Activated CD8-positive, alpha-beta memory T cell treated with anti-CD3 and anti-CD28 coated beads, Interleukin-2, amount 50 U/mL, for 24 hours (primary cell): ENCODE measurements around the gene OR4C5.
"Not testable (repeated sequence)": the region's sequence is repeated elsewhere in the genome, so short reads cannot be mapped to it uniquely, and the experiment has no call there.

ENCODE experiments used
- DNase-seq: peaks from one replicate; pipeline ENCODE4 v3.0.0-alpha.2; 2020; ENCODE audit errors: extremely low read depth

The OR4C5 gene

DNA sequence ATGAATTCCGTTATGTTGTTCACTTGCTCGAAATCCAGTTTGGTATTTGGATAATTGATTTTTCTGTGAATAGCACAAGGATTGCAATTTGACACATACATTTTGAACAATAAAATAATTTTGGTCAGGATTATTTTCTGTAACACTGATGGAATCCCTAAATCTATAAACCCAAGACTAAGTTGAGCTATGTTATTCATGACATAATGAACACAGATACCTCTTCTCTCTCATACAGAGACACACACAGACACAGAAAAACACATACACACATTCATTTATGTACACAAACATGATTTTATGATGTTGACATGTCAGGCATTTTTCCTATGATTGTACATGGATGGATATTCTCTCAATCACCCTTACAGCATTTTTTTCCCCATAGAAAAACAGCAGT is at the start of gene OR4C5:
OR4C5 (minus strand) TSS at position 101 of the 400 bp plus-strand sequence; CDS start at position 101, 0 bp downstream.
- no peak for DNase-seq

DNA sequence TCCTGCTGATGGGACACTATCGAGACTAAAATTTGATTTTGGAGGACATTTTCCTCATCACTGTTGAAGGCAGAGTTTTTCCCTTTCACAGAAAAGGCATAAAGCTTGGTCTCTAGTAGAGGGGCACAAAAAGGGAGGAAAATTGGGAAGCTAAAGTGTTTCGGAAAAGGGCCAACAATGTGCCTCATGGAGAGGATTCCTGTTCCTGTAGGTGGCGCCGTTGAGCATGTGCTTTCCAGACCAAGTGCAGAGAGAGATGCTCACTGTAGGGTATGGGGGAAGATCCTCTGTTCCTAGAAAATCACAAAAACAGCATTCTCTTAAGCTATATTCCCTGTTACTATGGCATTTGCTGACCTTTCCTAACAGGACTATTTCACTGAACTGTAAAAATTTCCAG is 18.4 kb upstream of the OR4C5 start:
- DNase-seq = no peak

DNA sequence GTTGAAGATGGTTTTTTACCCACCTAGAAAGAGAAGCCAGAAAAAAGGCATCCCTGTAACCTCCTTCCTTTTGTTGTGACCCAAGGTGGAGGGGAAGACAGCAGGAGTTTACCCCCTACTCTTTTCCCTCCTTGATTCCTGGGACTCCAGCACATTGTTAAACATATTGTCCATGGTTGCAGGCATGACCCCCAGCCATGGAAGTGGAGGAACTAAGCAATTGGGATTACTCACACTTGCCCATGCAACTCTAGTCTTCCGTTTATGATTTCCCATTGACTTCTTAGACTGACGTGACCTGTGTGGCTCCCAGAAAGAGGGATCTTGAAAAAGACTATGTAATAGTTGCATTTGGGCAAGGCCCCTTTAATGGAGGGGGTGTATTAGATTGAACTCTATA is 17.9 kb upstream of the OR4C5 start:
- DNase-seq = not testable (repeated sequence)

DNA sequence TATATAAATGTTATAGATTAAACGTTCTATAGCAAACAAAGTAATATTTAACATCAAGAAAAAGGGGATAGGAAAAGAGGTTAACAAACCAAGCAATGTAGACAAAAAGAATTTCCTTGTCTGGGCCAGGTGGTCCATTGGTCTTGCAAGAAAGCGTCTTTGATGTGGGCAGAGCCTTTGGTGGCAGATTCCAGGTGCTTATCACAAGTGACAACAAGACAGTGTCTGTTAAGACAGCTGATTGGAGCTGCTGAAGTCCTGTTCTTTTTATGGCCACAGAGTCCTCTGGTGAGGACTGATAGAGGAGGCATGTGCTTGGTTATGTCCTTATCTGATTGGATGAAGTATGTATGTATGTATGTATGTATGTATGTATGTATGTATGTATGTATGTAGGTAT is 5.0 kb downstream of the OR4C5 start:
- not testable (repeated sequence) for DNase-seq

DNA sequence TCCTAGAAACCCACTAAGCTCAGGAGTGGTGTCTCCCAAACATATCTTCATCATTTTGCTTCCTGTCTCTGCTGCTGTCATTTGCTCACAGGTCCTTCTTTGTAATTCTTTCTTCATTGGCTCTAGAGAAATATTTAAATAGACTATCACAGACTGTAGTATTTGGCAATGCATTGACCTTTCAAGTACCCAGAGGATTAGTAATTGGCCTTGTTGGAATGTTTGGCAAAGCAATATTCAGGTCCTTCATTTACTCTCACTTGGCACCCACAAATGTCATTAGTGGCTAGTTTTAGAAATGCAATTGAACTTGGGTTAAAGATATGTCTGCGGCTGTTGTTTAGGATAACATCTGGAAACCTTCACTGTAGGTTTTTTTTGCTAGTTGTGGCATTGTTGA is 11.6 kb downstream of the OR4C5 start:
- no peak for DNase-seq

DNA sequence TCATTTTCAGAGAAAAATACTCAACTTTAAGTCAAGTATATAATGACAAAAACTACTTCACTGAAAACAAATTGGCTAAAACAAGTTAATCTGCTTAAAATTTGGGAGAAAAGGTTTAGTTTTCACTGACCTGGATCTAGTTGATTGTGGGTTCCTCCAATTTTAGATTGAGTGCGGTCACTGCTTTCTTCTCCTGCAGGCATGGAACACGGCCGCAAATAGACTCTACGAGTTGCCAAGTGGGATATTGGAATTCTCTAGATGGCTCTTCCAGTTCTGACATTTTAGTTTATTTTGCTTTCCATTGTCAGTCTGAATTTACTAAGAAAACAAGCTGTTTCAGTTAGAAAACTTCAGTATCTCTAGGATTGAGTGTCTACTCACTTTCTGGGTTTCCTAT is 12.3 kb downstream of the OR4C5 start:
- no peak for DNase-seq

DNA sequence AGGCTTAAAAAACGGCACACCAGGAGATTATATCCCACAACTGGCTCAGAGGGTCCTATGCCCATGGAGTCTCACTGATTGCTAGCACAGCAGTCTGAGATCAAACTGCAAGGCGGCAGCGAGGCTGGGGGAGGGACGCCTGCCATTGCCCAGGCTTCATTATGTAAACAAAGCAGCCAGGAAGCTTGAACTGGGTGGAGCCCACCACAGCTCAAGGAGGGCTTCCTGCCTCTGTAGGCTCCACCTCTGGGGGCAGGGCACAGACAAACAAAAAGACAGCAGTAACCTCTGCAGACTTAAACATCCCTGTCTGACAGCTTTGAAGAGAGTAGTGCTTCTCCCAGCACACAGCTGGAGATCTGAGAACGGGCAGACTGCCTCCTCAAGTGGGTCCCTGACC is 20.0 kb downstream of the OR4C5 start:
- DNase-seq = not testable (repeated sequence)

DNA sequence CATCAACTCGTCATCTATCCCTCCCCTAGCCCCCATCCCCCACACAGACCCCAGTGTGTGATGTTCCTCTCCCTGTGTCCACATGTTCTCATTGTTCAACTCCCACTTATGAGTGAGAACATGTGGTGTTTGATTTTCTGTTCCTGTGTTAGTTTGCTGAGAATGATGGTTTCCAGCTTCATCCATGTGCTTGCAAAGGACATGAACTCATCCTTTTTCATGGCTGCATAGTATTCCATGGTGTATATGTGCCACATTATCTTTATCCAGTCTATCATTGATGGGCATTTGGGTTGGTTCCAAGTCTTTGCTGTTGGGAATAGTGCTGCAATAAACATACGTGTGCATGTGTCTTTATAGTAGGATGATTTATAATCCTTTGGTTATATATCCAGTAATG is 23.8 kb downstream of the OR4C5 start:
- DNase-seq = not testable (repeated sequence)

DNA sequence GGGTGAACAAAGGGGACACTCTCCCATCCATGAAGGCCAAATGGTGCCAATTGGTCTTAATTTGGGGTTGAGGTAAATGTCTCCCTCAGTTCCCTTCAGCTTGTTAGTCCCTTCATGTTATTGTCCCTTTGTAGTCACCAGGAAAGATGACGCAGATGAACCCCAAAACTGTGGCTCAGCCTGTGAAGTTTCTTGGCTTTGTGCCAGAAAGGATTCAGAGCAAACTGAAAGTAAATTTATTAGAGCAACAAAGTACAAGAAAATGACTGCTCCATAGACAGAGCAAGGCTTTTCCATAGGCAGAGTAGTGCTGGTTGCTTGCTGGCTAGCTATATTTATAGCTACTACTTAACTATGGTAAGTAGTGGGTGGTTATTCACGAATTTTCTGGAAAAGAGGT is 24.8 kb downstream of the OR4C5 start:
- DNase-seq = no peak

DNA sequence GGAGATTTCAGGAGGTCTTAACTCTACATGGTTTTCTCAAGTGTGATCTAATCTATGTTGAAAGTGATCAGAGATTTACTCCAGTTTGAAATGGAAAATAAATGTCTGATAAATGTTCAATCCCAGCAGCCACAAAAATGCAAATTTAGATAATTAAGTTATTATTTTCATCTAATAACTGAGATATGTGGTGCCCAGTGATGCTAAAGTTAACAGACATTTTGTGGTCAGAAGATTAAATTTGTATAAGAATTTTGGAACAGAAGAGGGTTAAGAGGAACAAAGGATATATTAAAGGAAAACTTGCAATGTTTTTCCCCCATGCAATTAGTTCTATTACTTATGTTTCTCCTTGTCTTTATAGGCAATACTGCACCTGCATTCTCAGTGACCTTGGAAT is 41.6 kb downstream of the OR4C5 start, which contains the start of gene OR4C3:
OR4C3 (plus strand) TSS at position 301 of the 400 bp plus-strand sequence. CDS start 102 bp downstream, outside the sequence.
- DNase-seq = not testable (repeated sequence)

DNA sequence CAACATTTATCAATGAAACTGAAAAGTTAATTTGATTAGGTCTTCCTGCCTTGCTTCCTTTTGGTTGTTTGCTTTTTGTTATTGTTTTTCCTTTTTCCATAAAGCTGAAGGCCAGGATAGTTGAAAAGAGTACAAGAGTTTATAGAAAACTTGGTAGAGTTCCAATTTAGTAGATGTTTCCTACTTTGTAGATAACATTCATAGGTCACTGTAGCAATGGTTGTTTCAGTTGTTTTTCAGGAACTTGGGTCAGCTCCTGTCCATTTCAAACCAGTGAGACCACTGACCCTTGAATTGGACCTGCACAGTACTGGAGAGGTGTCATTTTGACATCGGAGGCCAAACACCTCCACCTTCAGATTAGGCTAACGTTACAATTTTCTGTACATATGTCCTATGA is 46.5 kb downstream of the OR4C5 start:
- DNase-seq = not testable (repeated sequence)
